Medulla oblongata (tissue), 1 donor: ENCODE data around the gene TNNI3.

Experiments
- DNase-seq: peaks from one replicate; pipeline ENCODE4 v3.0.0-alpha.2; 2015; ENCODE audit errors: extremely low spot score

TNNI3 gene

GRCh38 chr19:55147545-55148251 is 9.8 kb downstream of the TNNI3 start:
- no peak for DNase-seq

- no peak for DNase-seq
Measured at GRCh38 chr19:55146705-55147273, 10.7 kb downstream of the TNNI3 start.

- DNase-seq: no peak
Measured at GRCh38 chr19:55146078-55146704, 11.3 kb downstream of the TNNI3 start.

GRCh38 chr19:55145232-55145631 is 12.3 kb downstream of the TNNI3 start:
- DNase-seq: no peak

GRCh38 chr19:55141696-55142095 is 15.8 kb downstream of the TNNI3 start:
- DNase-seq: no peak

GRCh38 chr19:55137915-55138314 is 19.6 kb downstream of the TNNI3 start:
- DNase-seq: no peak

GRCh38 chr19:55136399-55137102 is 21.0 kb downstream of the TNNI3 start:
- DNase-seq: no peak

GRCh38 chr19:55134736-55135135 is 22.8 kb downstream of the TNNI3 start:
- no peak for DNase-seq

GRCh38 chr19:55133639-55134444 is 23.7 kb downstream of the TNNI3 start:
- DNase-seq: no peak

GRCh38 chr19:55132453-55133129 is 24.9 kb downstream of the TNNI3 start:
- DNase-seq: no peak

GRCh38 chr19:55131421-55131820 is 26.1 kb downstream of the TNNI3 start:
- DNase-seq: no peak

- no peak for DNase-seq
Measured at GRCh38 chr19:55119053-55119452, 38.5 kb downstream of the TNNI3 start.

GRCh38 chr19:55118401-55118991 is 39.0 kb downstream of the TNNI3 start:
- peak; percentile 73 for DNase-seq

GRCh38 chr19:55117663-55118391 is 39.7 kb downstream of the TNNI3 start:
- DNase-seq: peak; percentile 99

GRCh38 chr19:55116859-55117662 is 40.5 kb downstream of the TNNI3 start, which contains the start of gene PPP1R12C:
TSS of gene PPP1R12C (minus strand) at chr19:55117637. CDS start at chr19:55117543, 94 bp downstream.
- DNase-seq: no peak

GRCh38 chr19:55116232-55116858 is 41.2 kb downstream of the TNNI3 start:
- peak; percentile 81 for DNase-seq

GRCh38 chr19:55115446-55116065 is 42.0 kb downstream of the TNNI3 start:
- no peak for DNase-seq

- no peak for DNase-seq
Measured at GRCh38 chr19:55114566-55115145, 42.9 kb downstream of the TNNI3 start.
